GM12878 (cell line): ENCODE measurements around the gene ANXA8L1. TPM values are rescaled to one million over a fixed set of nuclear protein-coding genes. Genes with fewer than 3 reads are reported as not detected.
"Not testable (repeated sequence)": the region's sequence is repeated elsewhere in the genome, so short reads cannot be mapped to it uniquely, and the experiment has no call there.

Experiments
- ATAC-seq: fragments of 200-7000 bp; cut with Tn5 transposase; 3 replicates; pipeline ENCODE4 v1.9.1; 2020; ENCODE audit warnings: mild to moderate bottlenecking, moderate library complexity
- BruUV-seq: library from RNA; stranded (reverse); fragments of 400-500 nt; replicated peaks from 2 replicates; lab custom pipeline; 2021; lab: Mats Ljungman, UMichigan
- CTCF ChIA-PET: fragments of 300-600 bp; sonication (Branson Sonifier 250); formaldehyde crosslinking; extraction: SDS; loops from one replicate; lab custom pipeline; 2021; ENCODE audit warnings: inconsistent platforms; lab: Yijun Ruan, JAX
- POLR2A ChIA-PET: fragments of 350-600 bp; formaldehyde crosslinking; extraction: SDS; loops from one replicate; lab custom pipeline; 2021; ENCODE audit warnings: inconsistent platforms; lab: Charles Lee
- RAD21 ChIA-PET: fragments of 300-600 bp; sonication (Branson Sonifier 250); formaldehyde crosslinking; loops from one replicate; lab custom pipeline; 2023; ENCODE audit warnings: antibody characterized with exemption; ENCODE audit not compliant: unreplicated experiment; lab: Charles Lee
- SMC1A ChIA-PET: fragments of 300-600 bp; sonication (Branson Sonifier 250); formaldehyde crosslinking; loops from one replicate; lab custom pipeline; 2023; ENCODE audit not compliant: unreplicated experiment, uncharacterized antibody; lab: Charles Lee
- DNase-seq: peaks from one replicate; pipeline ENCODE4 v3.0.0-alpha.2; 2011; ENCODE audit warnings: low read depth, low spot score
- FAIRE-seq: peaks from 3 replicates; lab custom pipeline; 2011; peaks lifted over from hg19 to GRCh38; lab: Jason Lieb, UNC
- H2AFZ ChIP-seq: 2 replicates; pipeline ENCODE4 v1.6.0; 2011; ENCODE audit warnings: low read depth, low read length, control low read depth; ENCODE audit not compliant: control insufficient read depth
- H3K27ac ChIP-seq: 2 replicates; pipeline ENCODE4 v1.5.1; 2011; ENCODE audit warnings: control low read depth; ENCODE audit not compliant: control insufficient read depth, insufficient read depth
- H3K27me3 ChIP-seq, 2 experiments: replicated peaks in 1 of 2; 2 replicates each; pipeline versions ENCODE4 v1.6.0 to v1.6.1; 2011; ENCODE audit warnings: low read length in 1 of 2; ENCODE audit not compliant: control insufficient read depth in 2 of 2, insufficient read depth in 2 of 2
- H3K36me3 ChIP-seq, 2 experiments: 2 replicates each; pipeline ENCODE4 v1.5.1; 2011; ENCODE audit warnings: low read length in 1 of 2; ENCODE audit not compliant: control insufficient read depth in 2 of 2, insufficient read depth in 2 of 2
- H3K4me1 ChIP-seq: 2 replicates; pipeline ENCODE4 v1.6.1; 2011; ENCODE audit warnings: mild to moderate bottlenecking, low read length, moderate library complexity, mixed read lengths; ENCODE audit not compliant: control insufficient read depth, insufficient read depth
- H3K4me2 ChIP-seq: 2 replicates; pipeline ENCODE4 v1.6.0; 2011; ENCODE audit warnings: control low read depth; ENCODE audit not compliant: control insufficient read depth, insufficient read depth
- H3K4me3 ChIP-seq: fragments of 200-600 bp; sonication (generic); 2 replicates; pipeline ENCODE4 v1.5.1; 2016
- H3K79me2 ChIP-seq: 2 replicates; pipeline ENCODE4 v1.6.0; 2011; ENCODE audit warnings: low read length; ENCODE audit not compliant: control insufficient read depth, insufficient read depth
- H3K9ac ChIP-seq: 2 replicates; pipeline ENCODE4 v1.8.0; 2011; ENCODE audit warnings: low read length, control low read depth, mixed read lengths; ENCODE audit not compliant: control insufficient read depth, insufficient read depth
- H3K9me3 ChIP-seq: replicated peaks from 3 replicates; pipeline ENCODE4 v1.5.1; 2011; ENCODE audit warnings: mild to moderate bottlenecking, low read length; ENCODE audit not compliant: control insufficient read depth, insufficient read depth
- H4K20me1 ChIP-seq: 2 replicates; pipeline ENCODE4 v1.6.0; 2011; ENCODE audit not compliant: control insufficient read depth, insufficient read depth
- WGBS: methylation state at CpG from one replicate; pipeline ENCODE4 v1.1.6; 2016; ENCODE audit warnings: low lambda C conversion rate; ENCODE audit not compliant: insufficient replicate concordance, insufficient coverage; ENCODE audit errors: missing lambda C conversion rate; 5-methylcytosine and 5-hydroxymethylcytosine counted together
- in situ Hi-C: fragments of 300-500 bp; cut with MboI; formaldehyde crosslinking; loops from 9 replicates; pipeline ENCODE4 v1.14.3; 2018; ENCODE audit warnings: mixed read lengths
- intact Hi-C: fragments of 100-400 bp; cut with micrococcal nuclease; formaldehyde crosslinking; loops from one replicate; pipeline ENCODE4 v1.14.2; 2022; ENCODE audit not compliant: unreplicated experiment
- polyA plus RNA-seq, 11 experiments: library from polyadenylated mRNA; depleted of rRNA in 4 of 11; unstranded in 6 of 11; stranded (reverse) in 5 of 11; fragments of >200 nt; fragmentation: Nextera tagmentation in 4 of 11; fragmentation: Illumina TruSeq in 1 of 11; extraction: Ambion mirVana in 4 of 11; extraction: Trizol in 1 of 11; gene quantifications; 1 replicate in 1 of 11; 2 replicates in 10 of 11; pipeline versions ENCODE4 v1.2.1 to v1.2.3, GENCODE V29; 2011 to 2016; ENCODE audit warnings: inconsistent platforms in 2 of 11, missing spikeins in 2 of 11, low read depth in 1 of 11
- total RNA-seq, 4 experiments: library from RNA; depleted of rRNA in 3 of 4; stranded (reverse); fragments of >200 nt in 3 of 4; fragmentation: Illumina TruSeq in 1 of 4; extraction: Trizol in 1 of 4; gene quantifications; 2 replicates each; pipeline versions ENCODE4 v1.2.1 to v1.2.3, GENCODE V29; 2013 to 2021

The ANXA8L1 gene
- total and polyA plus RNA-seq, 10 of the 15 experiments (the other 5 are each of a cell fraction or from before 2014, with no cell fraction given): 0.04 to 0.49 (median 0.22) TPM; not detected in 3

GRCh38 chr10:46377022-46377421 lies 1.4 kb downstream of the ANXA8L1 start:
- H3K79me2 ChIP-seq, H4K20me1 ChIP-seq, intact Hi-C loops, H3K9ac ChIP-seq, H3K27ac ChIP-seq, H3K9me3 ChIP-seq, in situ Hi-C loops, FAIRE-seq, H3K4me2 ChIP-seq, ATAC-seq, H3K36me3 ChIP-seq, H2AFZ ChIP-seq, H3K4me1 ChIP-seq, SMC1A ChIA-PET, BruUV-seq, RAD21 ChIA-PET, CTCF ChIA-PET, H3K27me3 ChIP-seq, H3K4me3 ChIP-seq, DNase-seq, POLR2A ChIA-PET: not testable (repeated sequence)
- no CpG with 5 or more reads among the region's 1 CpG for WGBS

- POLR2A ChIA-PET, SMC1A ChIA-PET, in situ Hi-C loops, H3K79me2 ChIP-seq, H3K4me2 ChIP-seq, H3K9me3 ChIP-seq, RAD21 ChIA-PET, H2AFZ ChIP-seq, intact Hi-C loops, H3K4me3 ChIP-seq, FAIRE-seq, H3K27ac ChIP-seq, BruUV-seq, ATAC-seq, H3K4me1 ChIP-seq, H3K36me3 ChIP-seq, H3K9ac ChIP-seq, H3K27me3 ChIP-seq, CTCF ChIA-PET, DNase-seq, H4K20me1 ChIP-seq: not testable (repeated sequence)
- no CpG with 5 or more reads among the region's 4 CpGs for WGBS
Observed at GRCh38 chr10:46377651-46378050, 2.1 kb downstream of the ANXA8L1 start.

GRCh38 chr10:46378108-46378507 lies 2.5 kb downstream of the ANXA8L1 start:
- CTCF ChIA-PET, H3K27ac ChIP-seq, FAIRE-seq, ATAC-seq, POLR2A ChIA-PET, H3K9ac ChIP-seq, DNase-seq, H3K4me2 ChIP-seq, intact Hi-C loops, RAD21 ChIA-PET, H2AFZ ChIP-seq, SMC1A ChIA-PET, in situ Hi-C loops, H3K36me3 ChIP-seq, H3K4me3 ChIP-seq, H3K9me3 ChIP-seq, BruUV-seq, H3K79me2 ChIP-seq, H4K20me1 ChIP-seq, H3K27me3 ChIP-seq, H3K4me1 ChIP-seq: not testable (repeated sequence)
- no CpG with 5 or more reads among the region's 8 CpGs for WGBS

GRCh38 chr10:46379233-46379848 lies 3.8 kb downstream of the ANXA8L1 start:
- ATAC-seq, CTCF ChIA-PET, H3K27me3 ChIP-seq, in situ Hi-C loops, FAIRE-seq, H4K20me1 ChIP-seq, POLR2A ChIA-PET, H3K27ac ChIP-seq, H3K4me3 ChIP-seq, H2AFZ ChIP-seq, SMC1A ChIA-PET, BruUV-seq, H3K9ac ChIP-seq, DNase-seq, RAD21 ChIA-PET, H3K9me3 ChIP-seq, intact Hi-C loops, H3K4me2 ChIP-seq, H3K79me2 ChIP-seq, H3K36me3 ChIP-seq, H3K4me1 ChIP-seq: not testable (repeated sequence)
- no CpG with 5 or more reads among the region's 5 CpGs for WGBS
